ENCODE results near the gene MBOAT7.

- TF ChIP-seq TCF12 (IDR thresholded peaks at IDR 0.05; ENCODE audit: low read depth, low read length) (no peak), EZH2 (IDR thresholded peaks at IDR 0.05; ENCODE audit: low read depth, low read length, severe bottlenecking) (no peak), KDM1A (IDR thresholded peaks at IDR 0.05; ENCODE audit: borderline replicate concordance, low read length) (no peak), POLR2AphosphoS5 (IDR thresholded peaks at IDR 0.05; ENCODE audit: low read depth, low read length) (no peak), CTCF (IDR thresholded peaks at IDR 0.05; ENCODE audit: control extremely low read depth in 1 of 3, insufficient read depth in 1 of 3, low read depth in 1 of 3, low read length in 3 of 3) (no peak), EP300 (IDR thresholded peaks at IDR 0.05; ENCODE audit: borderline replicate concordance in 1 of 2, low read depth in 2 of 2, low read length in 2 of 2) (no peak), POLR2A (IDR thresholded peaks at IDR 0.05; ENCODE audit: control extremely low read depth in 1 of 2, low read depth in 2 of 2, low read length in 2 of 2) (no peak)
Measured at GRCh38 chr19:54186351-54186750, 3.0 kb downstream of the MBOAT7 start.
